ENCODE data around the gene CCDC85B.
A peak's percentile ranks its signal among the peaks of the same experiment; 100 is the strongest.
"Not testable (repeated sequence)": the region's sequence is repeated elsewhere in the genome, so short reads cannot be mapped to it uniquely, and the experiment has no call there.

CCDC85B gene

GRCh38 chr11:65887723-65888162, 2.7 kb upstream of the CCDC85B start:
- DNase-seq (ENCODE audit: low read depth), result no peak

- peak; percentile 95 for DNase-seq (ENCODE audit: low read depth)
Observed at GRCh38 chr11:65888163-65888814, 2.2 kb upstream of the CCDC85B start, which contains the start of gene FIBP. Gene FIBP, minus strand, starts transcription at chr11:65888471. Its CDS starts 53 bp downstream, at chr11:65888418.

- no peak for DNase-seq (ENCODE audit: low read depth)
Observed at GRCh38 chr11:65891219-65892136, 1.0 kb downstream of the CCDC85B start.

GRCh38 chr11:65892137-65892540, 1.7 kb downstream of the CCDC85B start:
- not testable (repeated sequence) for DNase-seq (ENCODE audit: low read depth)

GRCh38 chr11:65892661-65893317, 2.3 kb downstream of the CCDC85B start:
- no peak for DNase-seq (ENCODE audit: low read depth)

- DNase-seq (ENCODE audit: low read depth), result no peak
Observed at GRCh38 chr11:65894034-65894591, 3.6 kb downstream of the CCDC85B start.

- no peak for DNase-seq (ENCODE audit: low read depth)
Observed at GRCh38 chr11:65895482-65895981, 5.1 kb downstream of the CCDC85B start.

- no peak for DNase-seq (ENCODE audit: low read depth)
Observed at GRCh38 chr11:65896034-65896999, 5.8 kb downstream of the CCDC85B start.

- no peak for DNase-seq (ENCODE audit: low read depth)
Observed at GRCh38 chr11:65897020-65897471, 6.6 kb downstream of the CCDC85B start.

- no peak for DNase-seq (ENCODE audit: low read depth)
Observed at GRCh38 chr11:65898656-65899355, 8.3 kb downstream of the CCDC85B start.

GRCh38 chr11:65899356-65900124, 9.1 kb downstream of the CCDC85B start:
- no peak for DNase-seq (ENCODE audit: low read depth)

GRCh38 chr11:65900125-65900898, 9.8 kb downstream of the CCDC85B start, which contains the start of gene FOSL1:
Gene FOSL1, minus strand, starts transcription at chr11:65900388. Its CDS starts 49 bp downstream, at chr11:65900339.
- DNase-seq (ENCODE audit: low read depth), result peak; percentile 90

- no peak for DNase-seq (ENCODE audit: low read depth)
Observed at GRCh38 chr11:65900899-65901180, 10.4 kb downstream of the CCDC85B start.

- DNase-seq (ENCODE audit: low read depth), result no peak
Observed at GRCh38 chr11:65903068-65903481, 12.6 kb downstream of the CCDC85B start.

GRCh38 chr11:65903715-65904114, 13.2 kb downstream of the CCDC85B start:
- DNase-seq (ENCODE audit: low read depth), result no peak

GRCh38 chr11:65906602-65907001, 16.1 kb downstream of the CCDC85B start:
- DNase-seq (ENCODE audit: low read depth), result no peak

- no peak for DNase-seq (ENCODE audit: low read depth)
Observed at GRCh38 chr11:65907878-65908277, 17.4 kb downstream of the CCDC85B start.
